H1 (cell line): ENCODE measurements around the gene ALDH3A1. TPM values are rescaled to one million over a fixed set of nuclear protein-coding genes. Genes with fewer than 3 reads are reported as not detected.

Experiments used
- CTCF ChIA-PET: fragments of 300-600 bp; sonication (Branson Sonifier 250); formaldehyde crosslinking; loops from one replicate; lab custom pipeline; 2021; ENCODE audit not compliant: partially characterized antibody; lab: Charles Lee
- POLR2A ChIA-PET: fragments of 300-600 bp; sonication (Branson Sonifier 250); formaldehyde crosslinking; loops from one replicate; lab custom pipeline; 2021; ENCODE audit warnings: inconsistent platforms; ENCODE audit not compliant: partially characterized antibody; lab: Charles Lee
- DNase-seq, 2 experiments: peaks; one replicate each; pipeline versions ENCODE4 v3.0.0 to v3.0.0-alpha.2; 2010 to 2022; ENCODE audit warnings: low spot score in 2 of 2, low read depth in 1 of 2, mixed read lengths in 1 of 2
- FAIRE-seq: peaks from 2 replicates; lab custom pipeline; 2011; peaks lifted over from hg19 to GRCh38; lab: Jason Lieb, UNC
- H2AFZ ChIP-seq: 2 replicates; pipeline ENCODE4 v1.8.1; 2012; ENCODE audit warnings: low read length, inconsistent platforms
- H2AK5ac ChIP-seq: 2 replicates; pipeline ENCODE4 v1.6.1; 2013; ENCODE audit warnings: low read depth, low read length
- H2BK120ac ChIP-seq: replicated peaks from 2 replicates; pipeline ENCODE3; 2013; ENCODE audit warnings: low read depth, low read length, inconsistent platforms
- H2BK12ac ChIP-seq: 2 replicates; pipeline ENCODE4 v1.6.1; 2013; ENCODE audit warnings: low read depth, low read length
- H2BK15ac ChIP-seq: 2 replicates; pipeline ENCODE4 v1.6.1; 2013; ENCODE audit warnings: low read length
- H2BK20ac ChIP-seq: 2 replicates; pipeline ENCODE4 v1.6.1; 2013; ENCODE audit warnings: low read length
- H2BK5ac ChIP-seq: 2 replicates; pipeline ENCODE4 v1.6.1; 2013; ENCODE audit warnings: low read depth, low read length
- H3K14ac ChIP-seq: 2 replicates; pipeline ENCODE4 v1.6.1; 2013; ENCODE audit warnings: inconsistent platforms; ENCODE audit not compliant: insufficient read length
- H3K18ac ChIP-seq: 2 replicates; pipeline ENCODE4 v1.6.1; 2013; ENCODE audit warnings: low read length; ENCODE audit errors: extremely low read depth
- H3K23ac ChIP-seq: 2 replicates; pipeline ENCODE4 v1.6.1; 2013; ENCODE audit warnings: inconsistent platforms; ENCODE audit not compliant: insufficient read length
- H3K23me2 ChIP-seq: 2 replicates; pipeline ENCODE4 v1.6.1; 2013; ENCODE audit warnings: low read depth, low read length
- H3K27ac ChIP-seq: 2 replicates; pipeline ENCODE4 v1.6.1; 2011; ENCODE audit warnings: low read depth, low read length, inconsistent platforms
- H3K27me3 ChIP-seq, 4 experiments: replicated peaks in 1 of 4; 1 replicate in 1 of 4; 2 replicates in 3 of 4; pipeline versions ENCODE4 v1.6.1 to v1.8.1; 2011 to 2013; ENCODE audit warnings: low read length in 3 of 4, mild to moderate bottlenecking in 3 of 4, inconsistent platforms in 2 of 4, mixed read lengths in 2 of 4, moderate library complexity in 1 of 4; ENCODE audit not compliant: control insufficient read depth in 3 of 4, insufficient read depth in 3 of 4; ENCODE audit errors: extremely low read depth in 1 of 4
- H3K36me3 ChIP-seq, 4 experiments: 2 replicates each; pipeline versions ENCODE4 v1.6.1 to v1.8.1; 2011 to 2013; ENCODE audit warnings: mild to moderate bottlenecking in 4 of 4, low read length in 3 of 4, moderate library complexity in 2 of 4, control low read depth in 1 of 4, inconsistent platforms in 1 of 4; ENCODE audit not compliant: insufficient read depth in 4 of 4, control insufficient read depth in 2 of 4
- H3K4ac ChIP-seq: replicated peaks from 2 replicates; pipeline ENCODE3; 2013; ENCODE audit warnings: low read length, low read depth, mixed read lengths, inconsistent platforms; ENCODE audit not compliant: insufficient read length
- H3K4me1 ChIP-seq, 4 experiments: replicated peaks in 1 of 4; 1 replicate in 1 of 4; 2 replicates in 3 of 4; pipeline versions ENCODE4 v1.6.1 to v1.8.1; 2011 to 2013; ENCODE audit warnings: low read length in 3 of 4, inconsistent platforms in 2 of 4, mixed read lengths in 1 of 4; ENCODE audit not compliant: insufficient read depth in 4 of 4, control insufficient read depth in 3 of 4
- H3K4me2 ChIP-seq, 2 experiments: 2 replicates each; pipeline versions ENCODE4 v1.6.1 to v1.8.1; 2011 to 2013; ENCODE audit warnings: low read depth in 2 of 2, low read length in 2 of 2, control low read depth in 1 of 2, inconsistent platforms in 1 of 2, mild to moderate bottlenecking in 1 of 2; ENCODE audit not compliant: insufficient read depth in 1 of 2
- H3K4me3 ChIP-seq, 4 experiments: fragments of 200-600, 300-600 bp in 1 of 4; sonication (generic), shearing (Covaris generic), sonication (Bioruptor Twin) in 1 of 4; 2 replicates each; pipeline versions ENCODE4 v1.5.1 to v1.8.1; 2011 to 2016; ENCODE audit warnings: low read length in 4 of 4, low read depth in 3 of 4, control low read depth in 2 of 4, inconsistent platforms in 2 of 4, mild to moderate bottlenecking in 2 of 4, mixed read lengths in 1 of 4, moderate library complexity in 1 of 4; ENCODE audit not compliant: insufficient read depth in 2 of 4; ENCODE audit errors: extremely low read depth in 1 of 4
- H3K56ac ChIP-seq: replicated peaks from 2 replicates; pipeline ENCODE3; 2013; ENCODE audit warnings: low read depth, mild to moderate bottlenecking, mixed read lengths, low read length, inconsistent platforms; ENCODE audit not compliant: insufficient read length
- H3K79me1 ChIP-seq: 2 replicates; pipeline ENCODE4 v1.6.1; 2013; ENCODE audit warnings: low read depth, low read length, control low read depth
- H3K79me2 ChIP-seq, 2 experiments: 2 replicates each; pipeline versions ENCODE4 v1.6.1 to v1.8.1; 2012 to 2013; ENCODE audit warnings: low read length in 2 of 2, mild to moderate bottlenecking in 2 of 2, inconsistent platforms in 1 of 2; ENCODE audit not compliant: insufficient read depth in 2 of 2, control insufficient read depth in 1 of 2
- H3K9ac ChIP-seq, 4 experiments: replicated peaks in 1 of 4; 1 replicate in 1 of 4; 2 replicates in 3 of 4; pipeline versions ENCODE4 v1.6.1 to v1.8.1; 2011 to 2013; ENCODE audit warnings: low read depth in 3 of 4, low read length in 3 of 4, control low read depth in 2 of 4, mild to moderate bottlenecking in 2 of 4, moderate library complexity in 2 of 4, inconsistent platforms in 1 of 4; ENCODE audit errors: extremely low read depth in 1 of 4
- H3K9me3 ChIP-seq, 2 experiments: 2 replicates each; pipeline versions ENCODE4 v1.6.1 to v1.8.1; 2012 to 2013; ENCODE audit warnings: mild to moderate bottlenecking in 2 of 2, moderate library complexity in 2 of 2, control low read depth in 1 of 2, inconsistent platforms in 1 of 2, low read depth in 1 of 2, low read length in 1 of 2, mixed read lengths in 1 of 2; ENCODE audit not compliant: insufficient read depth in 2 of 2
- H4K20me1 ChIP-seq, 2 experiments: replicated peaks in 1 of 2; 2 replicates each; pipeline versions ENCODE3 to v1.8.1; 2011 to 2013; ENCODE audit warnings: inconsistent platforms in 2 of 2, low read length in 2 of 2, mild to moderate bottlenecking in 1 of 2; ENCODE audit not compliant: insufficient read depth in 2 of 2, control insufficient read depth in 1 of 2
- H4K5ac ChIP-seq: 2 replicates; pipeline ENCODE4 v1.6.1; 2013; ENCODE audit warnings: low read length, low read depth, mixed read lengths, inconsistent platforms; ENCODE audit not compliant: insufficient read length
- H4K8ac ChIP-seq: 2 replicates; pipeline ENCODE4 v1.8.0; 2013; ENCODE audit warnings: mild to moderate bottlenecking, moderate library complexity, low read length, inconsistent platforms; ENCODE audit not compliant: insufficient read depth; ENCODE audit errors: extremely low read depth
- H4K91ac ChIP-seq: replicated peaks from 2 replicates; pipeline ENCODE3; 2013; ENCODE audit warnings: low read length, mixed read lengths, inconsistent platforms; ENCODE audit not compliant: insufficient read length
- EGR1 ChIP-seq: IDR thresholded peaks from 2 replicates; pipeline ENCODE4 v1.6.1; 2011; ENCODE audit warnings: low read depth, low read length, borderline replicate concordance
- KDM5A ChIP-seq: fragments of 200-600 bp; IDR thresholded peaks from 2 replicates; pipeline ENCODE4 v1.7.1; 2012; ENCODE audit warnings: mild to moderate bottlenecking, low read length, inconsistent platforms, mixed read lengths
- PHF8 ChIP-seq: fragments of 200-600 bp; sonication (generic); conservative IDR thresholded peaks from 2 replicates; pipeline ENCODE4 v1.7.1; 2012; ENCODE audit warnings: low read depth, mild to moderate bottlenecking, inconsistent platforms, low read length, moderate library complexity
- POU5F1 ChIP-seq: IDR thresholded peaks from 2 replicates; pipeline ENCODE4 v1.6.1; 2011; ENCODE audit warnings: low read depth, mild to moderate bottlenecking, low read length, moderate library complexity
- SAP30 ChIP-seq: fragments of 300-600 bp; sonication (generic); IDR thresholded peaks from 2 replicates; pipeline ENCODE4 v1.7.1; 2012; ENCODE audit warnings: low read length, moderate library complexity, mild to moderate bottlenecking, inconsistent platforms; ENCODE audit not compliant: insufficient read depth, insufficient replicate concordance
- SIN3A ChIP-seq, 2 experiments: IDR thresholded peaks in 1 of 2; conservative IDR thresholded peaks in 1 of 2; 2 replicates each; pipeline ENCODE4 v1.6.1; 2011 to 2012; ENCODE audit warnings: low read length in 2 of 2, improper control_type of control experiment in 1 of 2, low read depth in 1 of 2, mild to moderate bottlenecking in 1 of 2
- SIX5 ChIP-seq: IDR thresholded peaks from 2 replicates; pipeline ENCODE4 v1.6.1; 2011; ENCODE audit warnings: mild to moderate bottlenecking, low read depth, low read length
- SP2 ChIP-seq: IDR thresholded peaks from 2 replicates; pipeline ENCODE4 v1.6.1; 2012; ENCODE audit warnings: mild to moderate bottlenecking, low read length, inconsistent platforms
- SUZ12 ChIP-seq: fragments of 200-600 bp; sonication (generic); IDR thresholded peaks from 2 replicates; pipeline ENCODE4 v1.6.1; 2012; ENCODE audit warnings: mild to moderate bottlenecking, inconsistent platforms, low read length, moderate library complexity, mixed read lengths
- TCF12 ChIP-seq: IDR thresholded peaks from 2 replicates; pipeline ENCODE4 v1.6.1; 2011; ENCODE audit warnings: low read depth, mild to moderate bottlenecking, low read length
- WGBS, 2 experiments: shearing (Covaris generic) in 1 of 2; methylation state at CpG; one replicate each; pipeline versions ENCODE4 v1.1.6 to v1.1.7; 2013 to 2015; ENCODE audit warnings: low lambda C conversion rate in 2 of 2, mixed read lengths in 2 of 2, inconsistent platforms in 1 of 2, low coverage in 1 of 2, missing lambda C conversion rate in 1 of 2; ENCODE audit not compliant: insufficient replicate concordance in 2 of 2, insufficient coverage in 1 of 2, insufficient read length in 1 of 2; ENCODE audit errors: extremely low coverage in 1 of 2, missing lambda C conversion rate in 1 of 2; 5-methylcytosine and 5-hydroxymethylcytosine counted together
- polyA plus RNA-seq, 7 experiments: library from polyadenylated mRNA; depleted of rRNA in 3 of 7; stranded (reverse) in 5 of 7; unstranded in 2 of 7; fragments of >200 nt in 5 of 7; fragments of 200-250 nt in 2 of 7; gene quantifications; 1 replicate in 5 of 7; 2 replicates in 1 of 7; 4 replicates in 1 of 7; pipeline versions ENCODE4 v1.2.1 to v1.2.3, GENCODE V29; 2011 to 2013; ENCODE audit warnings: missing spikeins in 2 of 7, mixed read lengths in 2 of 7
- total RNA-seq: library from RNA; stranded (reverse); fragmentation: NEBNext Ultra II Directional; extraction: Animal tissue kit (Norgen Biotek cat#: 25700); gene quantifications from 2 replicates; pipeline ENCODE4 v1.2.1, GENCODE V29; 2021

The ALDH3A1 gene
- total and polyA plus RNA-seq, 2 of the 8 experiments (the other 6 are each of a cell fraction or from before 2014, with no cell fraction given) = 0.37 to 1.4 TPM

GRCh38 chr17:19720631-19721426 is 27.3 kb downstream of the ALDH3A1 start:
- Histone ChIP-seq H4K91ac (no peak overlapping the region), H3K4ac (no peak overlapping the region), H3K4me2 (no peak overlapping the region), H4K5ac (no peak overlapping the region), H3K4me1 (no peaks in the 10 kb centered on the region; a peak in 1 of 7 replicates), H3K9me3 (no peaks in the 10 kb centered on the region), H3K18ac (no peak overlapping the region), H3K27ac (no peak overlapping the region), H2BK20ac (0 out of 2 replicates have a peak overlapping the region, but pooled peaks have one; percentile 10), H3K27me3 (no peaks in the 10 kb centered on the region), H3K23ac (no peak overlapping the region), H3K14ac (no peak overlapping the region), H2AFZ (no peak overlapping the region), H4K8ac (peak overlapping the region; percentile 65), H3K79me2 (no peaks in the 10 kb centered on the region), H2BK5ac (no peak overlapping the region), H2AK5ac (no peak overlapping the region), H3K4me3 (no peak overlapping the region), H3K23me2 (no peaks in the 10 kb centered on the region), H2BK120ac (no peak overlapping the region), H3K79me1 (no peaks in the 10 kb centered on the region), H3K56ac (no peak overlapping the region), H3K9ac (no peak overlapping the region), H4K20me1 (no peaks in the 10 kb centered on the region), H3K36me3 (no peaks in the 10 kb centered on the region), H2BK15ac (0 out of 2 replicates have a peak overlapping the region, but pooled peaks have one; percentile 61), H2BK12ac (no peak overlapping the region)
- no peak for DNase-seq
- FAIRE-seq = no peak
- CTCF ChIA-PET = interaction anchor here (0.6 to 8.7 kb wide), 15 partner anchors 9 to 335 kb away, joined by 3 to 56 read pairs (median 4); partner anchors contain the start of gene ALDH3A2
- WGBS, 2 experiments = 81% methylated on average over 9 of the region's 9 CpGs; no CpG with 5 or more reads in 1 of the 2 experiments
- POLR2A ChIA-PET = interaction anchor here (1.0 to 3.9 kb wide), 2 partner anchors 8 to 72 kb away, joined by 3 to 16 read pairs; partner anchors contain the start of gene ALDH3A2
- TF ChIP-seq KDM5A = no peak
- TF ChIP-seq SP2 = no peak
- no peak for TF ChIP-seq SAP30
- no peak for TF ChIP-seq EGR1
- no peak for TF ChIP-seq SIX5
- TF ChIP-seq SIN3A (conservative IDR thresholded peaks at IDR 0.05 in 1 of 2, IDR thresholded peaks at IDR 0.05 in 1 of 2; ENCODE audit: low read depth in 1 of 2, low read length in 2 of 2) = no peak
- no peak for TF ChIP-seq POU5F1
- no peak for TF ChIP-seq TCF12
- TF ChIP-seq SUZ12 = no peak
- TF ChIP-seq PHF8 = no peak
- TF ChIP-seq, all 59 proteins: peak for 0
